Mesendoderm (in vitro differentiated cells): ENCODE results near the gene TRIM75.
"Not testable (repeated sequence)": the region's sequence is repeated elsewhere in the genome, so short reads cannot be mapped to it uniquely, and the experiment has no call there.

Experiments used
- DNase-seq: peaks from one replicate; pipeline ENCODE4 v3.0.0; 2013
- H2AK5ac ChIP-seq: 2 replicates; pipeline ENCODE4 v1.6.1; 2013; ENCODE audit warnings: low read length, inconsistent platforms
- H2BK120ac ChIP-seq: 2 replicates; pipeline ENCODE4 v1.6.1; 2013; ENCODE audit warnings: low read depth, mild to moderate bottlenecking, low read length, moderate library complexity, mixed read lengths
- H2BK15ac ChIP-seq: replicated peaks from 2 replicates; pipeline ENCODE4 v1.6.1; 2013; ENCODE audit warnings: low read depth, mild to moderate bottlenecking, moderate library complexity
- H2BK5ac ChIP-seq: 2 replicates; pipeline ENCODE4 v1.6.1; 2013; ENCODE audit warnings: low read length, inconsistent platforms
- H3K18ac ChIP-seq: 2 replicates; pipeline ENCODE4 v1.6.1; 2013; ENCODE audit warnings: mild to moderate bottlenecking, low read length, mixed read lengths
- H3K23ac ChIP-seq: one replicate; pipeline ENCODE4 v1.6.1; 2013; ENCODE audit warnings: low read length
- H3K27ac ChIP-seq: 2 replicates; pipeline ENCODE4 v1.5.1; 2013; ENCODE audit warnings: low read depth, mild to moderate bottlenecking, inconsistent platforms, low read length, moderate library complexity
- H3K27me3 ChIP-seq: 2 replicates; pipeline ENCODE4 v1.6.1; 2013; ENCODE audit warnings: low read length, control low read depth, mild to moderate bottlenecking, inconsistent platforms; ENCODE audit not compliant: insufficient read depth, poor library complexity
- H3K36me3 ChIP-seq: 2 replicates; pipeline ENCODE4 v1.6.1; 2013; ENCODE audit warnings: low read length, inconsistent platforms; ENCODE audit not compliant: control insufficient read depth, insufficient read depth
- H3K4ac ChIP-seq: one replicate; pipeline ENCODE4 v1.6.1; 2013; ENCODE audit warnings: low read depth, mild to moderate bottlenecking, low read length, moderate library complexity
- H3K4me1 ChIP-seq: 2 replicates; pipeline ENCODE4 v1.6.1; 2013; ENCODE audit warnings: low read depth, low read length, inconsistent platforms; ENCODE audit not compliant: control insufficient read depth
- H3K4me2 ChIP-seq: 2 replicates; pipeline ENCODE4 v1.6.1; 2013; ENCODE audit warnings: low read length
- H3K4me3 ChIP-seq: 2 replicates; pipeline ENCODE4 v1.5.1; 2013; ENCODE audit warnings: mild to moderate bottlenecking, low read length
- H3K56ac ChIP-seq: one replicate; pipeline ENCODE4 v1.6.1; 2013; ENCODE audit warnings: low read length
- H3K79me1 ChIP-seq: 2 replicates; pipeline ENCODE4 v1.6.1; 2013; ENCODE audit warnings: low read length, inconsistent platforms
- H3K79me2 ChIP-seq: 2 replicates; pipeline ENCODE4 v1.6.1; 2013; ENCODE audit warnings: mild to moderate bottlenecking, low read length; ENCODE audit not compliant: control insufficient read depth, insufficient read depth
- H3K9ac ChIP-seq: 2 replicates; pipeline ENCODE4 v1.6.1; 2013; ENCODE audit warnings: low read length, inconsistent platforms
- H4K5ac ChIP-seq: one replicate; pipeline ENCODE4 v1.6.1; 2013; ENCODE audit warnings: low read length
- H4K8ac ChIP-seq: one replicate; pipeline ENCODE4 v1.6.1; 2013; ENCODE audit warnings: low read depth, mild to moderate bottlenecking, control low read depth, low read length, moderate library complexity
- WGBS: extraction: QIAGEN DNeasy Blood & Tissue Kit; methylation state at CpG from one replicate; pipeline ENCODE4 v1.1.7; 2013; ENCODE audit warnings: low lambda C conversion rate, missing lambda C conversion rate; ENCODE audit not compliant: insufficient coverage; ENCODE audit errors: extremely low coverage; 5-methylcytosine and 5-hydroxymethylcytosine counted together

Gene TRIM75

DNA sequence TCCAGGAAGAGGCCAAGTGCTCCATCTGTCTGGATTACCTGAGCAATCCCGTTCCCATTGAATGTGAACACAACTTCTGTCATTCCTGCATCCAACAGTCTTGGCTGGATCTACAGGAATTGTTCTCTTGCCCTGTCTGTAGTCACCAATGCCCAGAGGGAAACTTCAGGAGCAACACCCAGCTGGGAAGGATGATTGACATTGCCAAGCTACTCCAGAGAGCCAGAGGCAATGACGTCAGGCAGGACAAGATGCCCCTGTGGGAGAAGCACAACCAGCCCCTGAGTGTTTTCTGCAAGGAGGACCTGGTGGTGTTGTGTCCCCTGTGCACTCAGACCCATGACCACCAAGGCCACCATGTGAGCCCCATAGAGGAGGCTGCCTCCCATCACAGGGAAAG lies 43.2 kb upstream of the TRIM75 start:
- Histone ChIP-seq H2BK15ac (no peak overlapping the region), H3K36me3 (no peaks in the 10 kb centered on the region), H4K5ac (no peak overlapping the region), H3K9ac (no peak overlapping the region), H3K27me3 (no peaks in the 10 kb centered on the region), H3K4me1 (no peaks in the 10 kb centered on the region), H3K79me2 (no peaks in the 10 kb centered on the region), H2BK5ac (no peak overlapping the region), H3K4me2 (no peak overlapping the region), H3K56ac (no peak overlapping the region), H3K27ac (no peak overlapping the region), H3K4me3 (no peak overlapping the region), H4K8ac (no peak overlapping the region), H3K4ac (no peak overlapping the region), H3K79me1 (no peaks in the 10 kb centered on the region), H3K23ac (no peak overlapping the region), H3K18ac (no peak overlapping the region), H2BK120ac (no peak overlapping the region), H2AK5ac (no peak overlapping the region)
- no peak for DNase-seq
- WGBS = no CpG with 5 or more reads among the region's 2 CpGs

DNA sequence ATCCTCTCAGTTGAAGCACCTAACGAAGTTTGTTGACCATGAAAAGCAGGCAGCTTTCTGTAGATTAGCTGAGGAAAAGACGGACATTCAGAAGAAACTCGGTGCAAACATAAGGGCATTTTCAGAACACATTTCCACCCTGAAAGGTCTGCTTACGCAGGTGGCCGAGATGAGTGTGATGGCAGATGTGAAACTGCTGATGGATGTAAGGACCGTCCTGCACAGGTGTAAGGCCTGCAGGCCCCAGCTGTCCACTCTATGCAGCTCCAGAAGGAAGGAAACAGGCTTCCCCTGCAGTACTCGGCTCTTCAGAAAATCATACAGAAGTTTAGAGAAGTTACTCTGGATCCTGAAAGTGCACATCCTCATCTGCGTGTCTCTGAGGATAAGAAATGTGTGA lies 42.7 kb upstream of the TRIM75 start:
- DNase-seq = no peak
- no peak overlapping the region for H3K23ac ChIP-seq
- no peak overlapping the region for H3K18ac ChIP-seq
- WGBS = no CpG with 5 or more reads among the region's 8 CpGs
- H4K8ac ChIP-seq = no peak overlapping the region
- H3K79me2 ChIP-seq = no peaks in the 10 kb centered on the region
- no peaks in the 10 kb centered on the region for H3K79me1 ChIP-seq
- H3K4me1 ChIP-seq = no peaks in the 10 kb centered on the region
- H4K5ac ChIP-seq = no peak overlapping the region
- no peak overlapping the region for H3K9ac ChIP-seq
- H2AK5ac ChIP-seq = no peak overlapping the region
- no peak overlapping the region for H3K4me2 ChIP-seq
- no peak overlapping the region for H3K4me3 ChIP-seq
- H2BK15ac ChIP-seq = no peak overlapping the region
- H3K27me3 ChIP-seq = no peaks in the 10 kb centered on the region
- H2BK5ac ChIP-seq = no peak overlapping the region
- H3K36me3 ChIP-seq = no peaks in the 10 kb centered on the region
- H3K56ac ChIP-seq = no peak overlapping the region
- H3K27ac ChIP-seq = no peak overlapping the region
- no peak overlapping the region for H3K4ac ChIP-seq
- no peak overlapping the region for H2BK120ac ChIP-seq

DNA sequence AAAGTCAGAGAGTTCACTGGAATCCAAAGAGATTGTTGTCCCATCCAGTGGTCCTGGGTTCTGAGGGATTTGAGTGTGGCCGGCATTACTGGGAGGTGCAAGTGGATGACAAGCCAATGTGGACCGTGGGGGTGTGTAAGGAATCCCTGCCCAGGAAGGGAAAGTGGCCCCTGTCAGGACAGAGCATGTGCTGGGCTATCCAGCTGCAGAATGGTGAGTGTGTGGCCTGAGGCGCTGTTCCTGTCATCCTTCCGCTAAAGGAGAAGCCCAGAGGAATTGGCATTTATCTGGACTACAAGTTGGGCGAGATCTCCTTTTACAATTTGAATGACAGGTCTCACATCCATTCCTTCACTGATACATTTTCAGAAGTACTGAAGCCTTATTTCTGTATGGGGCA lies 42.3 kb upstream of the TRIM75 start:
- no peak overlapping the region for H4K5ac ChIP-seq
- H3K4me1 ChIP-seq = no peaks in the 10 kb centered on the region
- H3K23ac ChIP-seq = no peak overlapping the region
- H3K27me3 ChIP-seq = no peaks in the 10 kb centered on the region
- no peak overlapping the region for H3K4me3 ChIP-seq
- H2BK120ac ChIP-seq = no peak overlapping the region
- no peak overlapping the region for H2AK5ac ChIP-seq
- H3K79me2 ChIP-seq = no peaks in the 10 kb centered on the region
- no CpG with 5 or more reads among the region's 5 CpGs for WGBS
- no peak overlapping the region for H3K27ac ChIP-seq
- no peak overlapping the region for H3K4ac ChIP-seq
- H3K79me1 ChIP-seq = no peaks in the 10 kb centered on the region
- no peak overlapping the region for H4K8ac ChIP-seq
- no peak overlapping the region for H3K9ac ChIP-seq
- no peak overlapping the region for H3K4me2 ChIP-seq
- H2BK5ac ChIP-seq = no peak overlapping the region
- H3K36me3 ChIP-seq = no peaks in the 10 kb centered on the region
- DNase-seq = no peak
- H2BK15ac ChIP-seq = no peak overlapping the region
- H3K18ac ChIP-seq = no peak overlapping the region
- no peak overlapping the region for H3K56ac ChIP-seq

DNA sequence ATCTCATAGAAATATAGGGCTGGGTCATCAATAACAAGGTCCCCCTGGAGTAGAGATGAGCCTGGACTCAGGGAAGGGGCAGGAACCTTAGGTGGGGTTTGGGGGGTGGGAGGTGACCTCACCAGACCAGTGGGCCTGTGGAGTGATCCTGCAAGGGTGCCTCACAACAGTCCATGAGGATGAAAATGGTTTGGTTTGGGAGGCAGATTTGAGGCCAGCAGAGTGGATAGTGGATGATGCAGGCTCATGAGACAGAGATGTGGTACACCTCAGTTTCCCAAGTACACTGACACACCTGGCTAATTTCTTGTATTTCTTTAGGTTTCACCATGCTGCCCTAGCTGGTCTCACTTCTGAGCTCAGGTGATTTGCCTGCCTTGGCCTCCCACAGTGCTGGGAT lies 40.0 kb upstream of the TRIM75 start:
- Histone ChIP-seq H3K79me2 (no peaks in the 10 kb centered on the region), H3K4me1 (no peaks in the 10 kb centered on the region), H2AK5ac (no peak overlapping the region), H2BK120ac (no peak overlapping the region), H3K18ac (no peak overlapping the region), H2BK15ac (no peak overlapping the region), H4K5ac (no peak overlapping the region), H4K8ac (no peak overlapping the region), H3K23ac (no peak overlapping the region), H2BK5ac (no peak overlapping the region), H3K4me3 (no peak overlapping the region), H3K27me3 (no peaks in the 10 kb centered on the region), H3K9ac (no peak overlapping the region), H3K4ac (no peak overlapping the region), H3K36me3 (no peaks in the 10 kb centered on the region), H3K79me1 (no peaks in the 10 kb centered on the region), H3K4me2 (no peak overlapping the region), H3K56ac (no peak overlapping the region), H3K27ac (no peak overlapping the region)
- no peak for DNase-seq

DNA sequence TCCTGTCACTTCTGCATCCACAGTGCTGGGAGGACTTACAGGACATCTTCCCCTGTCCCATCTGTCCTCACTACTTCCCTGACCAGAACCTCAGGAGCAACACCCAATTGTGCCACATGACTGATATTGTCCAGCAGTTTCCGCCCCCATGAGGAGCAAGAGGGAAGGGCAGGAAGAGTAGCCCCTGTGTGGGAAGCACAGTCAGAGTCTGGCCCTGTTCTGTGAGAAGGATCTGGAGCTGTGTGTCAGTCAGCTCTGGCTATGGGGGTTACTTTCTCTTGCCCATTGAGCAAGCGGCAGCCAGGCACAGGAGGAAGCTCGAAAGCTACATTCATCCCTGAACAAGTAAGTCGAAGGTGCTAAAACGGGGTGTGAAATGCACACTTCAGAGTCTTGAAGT lies 36.7 kb upstream of the TRIM75 start:
- no peak overlapping the region for H3K23ac ChIP-seq
- H3K36me3 ChIP-seq = no peaks in the 10 kb centered on the region
- no peak overlapping the region for H2BK5ac ChIP-seq
- H3K79me1 ChIP-seq = no peaks in the 10 kb centered on the region
- no peak overlapping the region for H3K4ac ChIP-seq
- no peak overlapping the region for H3K56ac ChIP-seq
- no peaks in the 10 kb centered on the region for H3K4me1 ChIP-seq
- no peak overlapping the region for H4K8ac ChIP-seq
- DNase-seq = peak; percentile 71
- WGBS = no CpG with 5 or more reads among the region's 5 CpGs
- H3K4me3 ChIP-seq = no peak overlapping the region
- no peak overlapping the region for H3K18ac ChIP-seq
- no peak overlapping the region for H3K9ac ChIP-seq
- H3K4me2 ChIP-seq = no peak overlapping the region
- H4K5ac ChIP-seq = no peak overlapping the region
- no peak overlapping the region for H2BK120ac ChIP-seq
- H2AK5ac ChIP-seq = no peak overlapping the region
- no peaks in the 10 kb centered on the region for H3K79me2 ChIP-seq
- no peak overlapping the region for H3K27ac ChIP-seq
- H3K27me3 ChIP-seq = no peaks in the 10 kb centered on the region
- no peak overlapping the region for H2BK15ac ChIP-seq

DNA sequence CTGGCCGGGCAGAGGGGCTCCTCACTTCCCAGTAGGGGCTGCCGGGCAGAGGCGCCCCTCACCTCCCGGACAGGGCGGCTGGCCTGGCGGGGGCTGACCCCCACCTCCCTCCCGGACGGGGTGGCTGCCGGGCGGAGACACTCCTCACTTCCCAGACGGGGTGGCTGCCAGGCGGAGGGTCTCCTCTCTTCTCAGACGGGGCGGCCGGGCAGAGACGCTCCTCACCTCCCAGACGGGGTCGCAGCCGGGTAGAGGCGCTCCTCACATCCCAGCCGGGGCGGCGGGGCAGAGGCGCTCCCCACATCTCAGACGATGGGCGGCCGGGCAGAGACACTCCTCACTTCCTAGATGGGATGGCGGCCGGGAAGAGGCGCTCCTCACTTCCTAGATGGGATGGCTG lies 33.7 kb upstream of the TRIM75 start:
- H2BK15ac ChIP-seq, H3K18ac ChIP-seq, H3K4me2 ChIP-seq, H3K36me3 ChIP-seq, DNase-seq, H3K27me3 ChIP-seq, H4K5ac ChIP-seq, H3K4me3 ChIP-seq, H2AK5ac ChIP-seq, H3K4me1 ChIP-seq, H3K4ac ChIP-seq, H3K23ac ChIP-seq, H3K9ac ChIP-seq, H3K79me2 ChIP-seq, H3K56ac ChIP-seq, H2BK120ac ChIP-seq, H2BK5ac ChIP-seq, H4K8ac ChIP-seq, H3K27ac ChIP-seq, H3K79me1 ChIP-seq: not testable (repeated sequence)
- WGBS = no CpG with 5 or more reads among the region's 30 CpGs
